ENCODE results near the gene ACSL3. TPM values are rescaled to one million over a fixed set of nuclear protein-coding genes. Genes with fewer than 3 reads are reported as not detected.

Gene ACSL3
- total RNA-seq, 1 donor from 2014 or later: 107 TPM

GRCh38 chr2:222891890-222892289 lies 31.1 kb downstream of the ACSL3 start:
- Mint-ChIP-seq H3K36me3 (ENCODE audit: low read depth) (peaks cover 3% of the 10 kb centered on the region), H3K4me1 (ENCODE audit: low read depth) (peaks cover 62% of the 10 kb centered on the region), H3K27me3 (ENCODE audit: low read depth) (no peaks in the 10 kb centered on the region), H3K27ac (ENCODE audit: unreplicated experiment) (peak overlapping the region; percentile 61), H3K9me3 (ENCODE audit: low read depth) (no peaks in the 10 kb centered on the region), H3K4me3 (ENCODE audit: unreplicated experiment) (no peak overlapping the region)
- no peak for TF ChIP-seq CTCF (IDR thresholded peaks at IDR 0.05)
- no peak for DNase-seq (ENCODE audit: low spot score)

GRCh38 chr2:222892321-222892720 lies 31.5 kb downstream of the ACSL3 start:
- no peaks in the 10 kb centered on the region for H3K27me3 Mint-ChIP-seq (ENCODE audit: low read depth)
- peaks cover 57% of the 10 kb centered on the region for H3K4me1 Mint-ChIP-seq (ENCODE audit: low read depth)
- H3K4me3 Mint-ChIP-seq (ENCODE audit: unreplicated experiment): no peak overlapping the region
- peak overlapping the region; percentile 61 for H3K27ac Mint-ChIP-seq (ENCODE audit: unreplicated experiment)
- TF ChIP-seq CTCF (IDR thresholded peaks at IDR 0.05): no peak
- DNase-seq (ENCODE audit: low spot score): no peak
- no peaks in the 10 kb centered on the region for H3K9me3 Mint-ChIP-seq (ENCODE audit: low read depth)
- peaks cover 3% of the 10 kb centered on the region for H3K36me3 Mint-ChIP-seq (ENCODE audit: low read depth)

DNA sequence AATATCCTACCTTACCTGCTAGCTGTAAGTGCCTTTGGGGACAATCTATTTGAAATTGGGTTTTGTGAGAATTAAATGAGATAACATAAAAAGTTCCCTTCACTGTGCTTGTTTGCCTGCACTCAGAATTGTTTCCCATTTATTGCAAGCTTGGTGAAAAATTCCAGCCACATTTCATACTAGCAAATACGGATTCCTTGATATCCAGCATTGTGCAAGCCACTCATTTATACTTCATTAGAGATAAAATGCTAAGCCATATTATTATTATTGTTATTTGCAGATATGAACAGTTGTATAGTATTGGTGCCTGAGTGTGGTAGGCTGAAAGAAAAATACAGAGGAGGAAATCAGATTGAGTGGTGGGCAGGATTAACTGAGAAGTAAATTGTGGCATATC lies 31.9 kb downstream of the ACSL3 start:
- H3K27me3 Mint-ChIP-seq (ENCODE audit: low read depth): no peaks in the 10 kb centered on the region
- no peaks in the 10 kb centered on the region for H3K9me3 Mint-ChIP-seq (ENCODE audit: low read depth)
- H3K4me1 Mint-ChIP-seq (ENCODE audit: low read depth): peaks cover 55% of the 10 kb centered on the region
- peaks cover 3% of the 10 kb centered on the region for H3K36me3 Mint-ChIP-seq (ENCODE audit: low read depth)
- H3K27ac Mint-ChIP-seq (ENCODE audit: unreplicated experiment): no peak overlapping the region
- no peak overlapping the region for H3K4me3 Mint-ChIP-seq (ENCODE audit: unreplicated experiment)
- DNase-seq (ENCODE audit: low spot score): no peak
- TF ChIP-seq CTCF (IDR thresholded peaks at IDR 0.05): no peak

DNA sequence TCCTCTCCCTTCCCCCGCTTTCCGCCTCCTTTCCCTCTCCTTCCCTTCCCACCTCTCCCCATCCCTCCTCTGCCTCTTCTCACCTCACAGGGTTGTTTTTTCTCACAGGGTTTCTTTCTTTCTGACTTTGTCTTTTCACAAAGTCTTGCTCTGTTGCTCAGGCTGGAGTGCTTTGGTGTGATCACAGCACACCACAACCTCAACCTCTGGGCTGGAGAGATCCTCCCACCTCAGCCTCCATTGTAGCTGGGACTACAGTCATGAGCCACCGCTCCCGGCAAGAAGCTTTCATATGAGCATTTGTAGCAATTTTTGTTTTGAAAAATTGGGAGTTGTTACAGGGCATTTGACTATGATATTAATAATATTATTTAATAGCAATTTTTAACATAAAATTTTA lies 32.9 kb downstream of the ACSL3 start:
- H3K36me3 Mint-ChIP-seq (ENCODE audit: low read depth): peaks cover 3% of the 10 kb centered on the region
- TF ChIP-seq CTCF (IDR thresholded peaks at IDR 0.05): no peak
- H3K4me3 Mint-ChIP-seq (ENCODE audit: unreplicated experiment): no peak overlapping the region

DNA sequence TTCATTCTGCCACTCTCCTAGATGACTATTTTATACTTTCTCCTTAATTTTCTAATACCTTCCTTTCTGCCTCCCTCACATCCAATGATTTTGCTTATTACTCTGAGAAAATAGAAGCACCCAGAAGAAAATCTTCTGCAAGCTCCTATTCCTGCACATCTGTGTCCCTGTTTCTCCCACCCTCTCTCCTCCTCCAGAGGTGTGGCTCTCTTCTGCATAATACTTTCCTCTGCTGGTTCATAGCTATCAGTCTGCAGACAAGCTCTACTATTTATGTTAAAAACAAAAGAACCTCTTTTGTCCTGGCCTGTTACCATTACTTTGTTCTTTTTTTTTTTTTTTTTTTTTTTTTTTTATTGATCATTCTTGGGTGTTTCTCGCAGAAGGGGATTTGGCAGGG lies 34.3 kb downstream of the ACSL3 start:
- Mint-ChIP-seq H3K27me3 (ENCODE audit: low read depth) (no peaks in the 10 kb centered on the region), H3K36me3 (ENCODE audit: low read depth) (peaks cover 3% of the 10 kb centered on the region), H3K4me1 (ENCODE audit: low read depth) (peaks cover 63% of the 10 kb centered on the region), H3K4me3 (ENCODE audit: unreplicated experiment) (no peak overlapping the region), H3K27ac (ENCODE audit: unreplicated experiment) (peak overlapping the region; percentile 42), H3K9me3 (ENCODE audit: low read depth) (no peaks in the 10 kb centered on the region)
- DNase-seq (ENCODE audit: low spot score): no peak
- no peak for TF ChIP-seq CTCF (IDR thresholded peaks at IDR 0.05)

More for the DNA sequence above, 32.9 kb downstream of the ACSL3 start:
- H3K27ac Mint-ChIP-seq (ENCODE audit: unreplicated experiment): no peak overlapping the region
- H3K9me3 Mint-ChIP-seq (ENCODE audit: low read depth): no peaks in the 10 kb centered on the region
- DNase-seq (ENCODE audit: low spot score): no peak
- H3K4me1 Mint-ChIP-seq (ENCODE audit: low read depth): peaks cover 63% of the 10 kb centered on the region
- no peaks in the 10 kb centered on the region for H3K27me3 Mint-ChIP-seq (ENCODE audit: low read depth)

All from chondrocyte (in vitro differentiated cells).